HG03457 (cell line): Measurements from ENCODE around the gene MARCHF6.
"Not testable (repeated sequence)": the region's sequence is repeated elsewhere in the genome, so short reads cannot be mapped to it uniquely, and the experiment has no call there.

Experiments used
- ATAC-seq: cut with Tn5 transposase; IDR thresholded peaks from one replicate; pipeline ENCODE4 v1.9.1; 2021; ENCODE audit warnings: moderate number of reproducible peaks; ENCODE audit not compliant: unreplicated experiment

MARCHF6 gene

GRCh38 chr5:10344461-10345106 is 8.9 kb upstream of the MARCHF6 start:
- not testable (repeated sequence) for ATAC-seq

- ATAC-seq = no peak
These were observed 5.2 kb upstream of the MARCHF6 start for GRCh38 chr5:10348258-10348657.

GRCh38 chr5:10351199-10351905 is 2.1 kb upstream of the MARCHF6 start:
- no peak for ATAC-seq

GRCh38 chr5:10351919-10352318 is 1.6 kb upstream of the MARCHF6 start:
- no peak for ATAC-seq

- peak; percentile 25 for ATAC-seq
These were observed 860 bp upstream of the MARCHF6 start for GRCh38 chr5:10352430-10353240.

GRCh38 chr5:10354048-10354872 is 765 bp downstream of the MARCHF6 start:
- ATAC-seq = no peak

GRCh38 chr5:10355071-10355889 is 1.8 kb downstream of the MARCHF6 start:
- ATAC-seq = no peak

GRCh38 chr5:10358999-10359398 is 5.5 kb downstream of the MARCHF6 start:
- no peak for ATAC-seq

GRCh38 chr5:10360686-10361085 is 7.2 kb downstream of the MARCHF6 start:
- no peak for ATAC-seq

- no peak for ATAC-seq
These were observed 10.2 kb downstream of the MARCHF6 start for GRCh38 chr5:10363519-10364185.

GRCh38 chr5:10364186-10364689 is 10.7 kb downstream of the MARCHF6 start:
- ATAC-seq = no peak

- ATAC-seq = no peak
These were observed 12.3 kb downstream of the MARCHF6 start for GRCh38 chr5:10365782-10366181.

- ATAC-seq = no peak
These were observed 13.1 kb downstream of the MARCHF6 start for GRCh38 chr5:10366310-10367272.

- ATAC-seq = no peak
These were observed 14.1 kb downstream of the MARCHF6 start for GRCh38 chr5:10367579-10367978.

- ATAC-seq = no peak
These were observed 17.4 kb downstream of the MARCHF6 start for GRCh38 chr5:10370931-10371330.

GRCh38 chr5:10371369-10371768 is 17.9 kb downstream of the MARCHF6 start:
- not testable (repeated sequence) for ATAC-seq

- no peak for ATAC-seq
These were observed 19.5 kb downstream of the MARCHF6 start for GRCh38 chr5:10372726-10373709.
